Epithelial cell of proximal tubule (primary cell): ENCODE measurements around the gene STK24. TPM values are rescaled to one million over a fixed set of nuclear protein-coding genes. Genes with fewer than 3 reads are reported as not detected.

Experiments
- DNase-seq: peaks from one replicate; pipeline ENCODE4 v3.0.0-alpha.2; 2011; ENCODE audit warnings: low read depth
- H3K4me3 ChIP-seq: 2 replicates; pipeline ENCODE4 v1.5.1; 2011; ENCODE audit warnings: low read depth, mild to moderate bottlenecking, low read length
- CTCF ChIP-seq: conservative IDR thresholded peaks from 2 replicates; pipeline ENCODE4 v1.5.1; 2012; ENCODE audit warnings: low read depth, mild to moderate bottlenecking, low read length
- total RNA-seq: library from RNA; depleted of rRNA; stranded (reverse); fragments of >200 nt; gene quantifications from 2 replicates; pipeline ENCODE4 v1.2.3, GENCODE V29; 2015

STK24 gene
- total RNA-seq, 1 donor from 2014 or later = 115 TPM

GRCh38 chr13:98459171-98459681 is 117.7 kb downstream of the STK24 start:
- TF ChIP-seq CTCF = no peak
- no peak for DNase-seq
- H3K4me3 ChIP-seq = no peak overlapping the region

GRCh38 chr13:98458431-98458830 is 118.5 kb downstream of the STK24 start:
- no peak for TF ChIP-seq CTCF
- no peak for DNase-seq
- H3K4me3 ChIP-seq = no peak overlapping the region

GRCh38 chr13:98457053-98457452 is 119.9 kb downstream of the STK24 start:
- TF ChIP-seq CTCF = no peak
- no peak overlapping the region for H3K4me3 ChIP-seq
- DNase-seq = no peak

- H3K4me3 ChIP-seq = no peak overlapping the region
- TF ChIP-seq CTCF = no peak
- DNase-seq = no peak
Observed at GRCh38 chr13:98456413-98456845, 120.5 kb downstream of the STK24 start.

GRCh38 chr13:98454389-98454881 is 122.5 kb downstream of the STK24 start:
- no peak for DNase-seq
- no peak for TF ChIP-seq CTCF
- no peak overlapping the region for H3K4me3 ChIP-seq

- no peak for TF ChIP-seq CTCF
- no peak for DNase-seq
- H3K4me3 ChIP-seq = no peak overlapping the region
Observed at GRCh38 chr13:98452851-98453843, 123.8 kb downstream of the STK24 start.
